ENCODE data around the gene SETD1A. TPM values are rescaled to one million over a fixed set of nuclear protein-coding genes. Genes with fewer than 3 reads are reported as not detected.

SETD1A gene
- total RNA-seq, 1 donor from 2014 or later: 3.2 TPM

- Histone ChIP-seq H3K9ac (no peak overlapping the region), H2AFZ (replicated peaks) (peak overlapping the region; percentile 76), H3K27me3 (peaks cover 36% of the 10 kb centered on the region), H3F3A (ENCODE audit: low read depth) (peaks cover 28% of the 10 kb centered on the region), H3K4me3 (peak overlapping the region; percentile 55), H4K20me1 (ENCODE audit: low read depth) (no peaks in the 10 kb centered on the region), H3K9me3 (ENCODE audit: low read depth) (no peaks in the 10 kb centered on the region), H3K36me3 (no peaks in the 10 kb centered on the region), H3K27ac (no peak overlapping the region), H3K4me2 (peak overlapping the region; percentile 94), H3K4me1 (peaks cover 8% of the 10 kb centered on the region), H3K79me2 (ENCODE audit: low read depth) (no peaks in the 10 kb centered on the region)
- no peak for DNase-seq (ENCODE audit: low spot score)
- Mint-ChIP-seq H3K4me3 (peak overlapping the region; percentile 69), H3K9me3 (no peaks in the 10 kb centered on the region), H3K27ac (no peak overlapping the region), H3K36me3 (peaks cover 3% of the 10 kb centered on the region), H3K4me1 (peaks cover 8% of the 10 kb centered on the region), H3K27me3 (ENCODE audit: insufficient read depth, low read depth) (peaks cover 8% of the 10 kb centered on the region)
- TF ChIP-seq EZH2phosphoT487 (IDR thresholded peaks at IDR 0.05) (no peak), EZH2 (IDR thresholded peaks at IDR 0.05) (no peak), CTCF (IDR thresholded peaks at IDR 0.05) (no peak)
These were observed 40.5 kb downstream of the SETD1A start for GRCh38 chr16:30997725-30998711.

DNA sequence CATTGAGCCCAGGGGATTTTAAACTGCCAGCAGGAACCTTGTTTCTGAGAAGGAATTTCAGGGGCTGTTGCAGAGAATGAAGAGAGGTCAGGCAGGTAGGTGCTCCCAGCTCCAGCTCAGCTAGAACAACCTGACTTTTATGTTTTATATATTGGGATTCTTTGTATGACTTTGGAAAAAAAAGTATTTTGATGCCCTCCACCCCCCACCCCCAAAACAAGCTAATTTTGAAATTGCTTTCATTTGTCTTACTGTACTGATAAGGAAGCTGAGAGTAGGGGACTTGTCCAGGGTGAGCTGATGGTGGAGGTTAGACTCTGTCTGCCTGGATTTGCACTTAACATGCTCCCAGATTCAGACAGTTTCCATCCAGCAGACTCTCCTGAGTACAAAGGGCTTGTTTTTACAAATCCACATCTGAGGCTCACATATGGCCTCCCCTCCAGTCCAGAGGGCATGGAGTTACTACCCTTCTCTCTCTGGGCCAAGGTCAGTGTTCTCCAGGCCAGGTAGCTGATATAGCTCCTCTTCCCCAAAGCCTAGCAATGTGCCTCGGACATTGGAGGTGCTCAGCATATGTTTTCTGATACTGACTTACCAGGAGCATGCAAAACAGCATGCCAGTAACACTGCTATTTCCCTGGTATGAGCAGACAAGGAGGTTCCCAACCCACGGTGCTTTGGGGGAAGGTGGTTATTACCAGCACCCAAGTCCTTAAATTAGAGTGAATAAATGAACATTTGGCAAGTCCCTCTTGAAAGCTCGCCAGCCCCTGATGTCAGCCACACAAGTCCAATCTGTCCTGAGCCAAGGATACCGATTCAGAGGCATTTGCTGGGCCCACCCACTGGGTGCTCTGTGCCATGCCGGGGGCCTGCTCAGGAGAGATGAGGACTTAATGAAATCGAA, 41.6 kb downstream of the SETD1A start:
- H3K9ac ChIP-seq: no peak overlapping the region
- no peak overlapping the region for H3K4me3 ChIP-seq

More for the DNA sequence above, 41.6 kb downstream of the SETD1A start:
- H2AFZ ChIP-seq (replicated peaks): no peak overlapping the region
- H3K36me3 ChIP-seq: no peaks in the 10 kb centered on the region
- H3K4me1 ChIP-seq: peaks cover 8% of the 10 kb centered on the region
- Mint-ChIP-seq H3K27ac (no peak overlapping the region), H3K4me1 (peaks cover 12% of the 10 kb centered on the region), H3K9me3 (no peaks in the 10 kb centered on the region), H3K27me3 (ENCODE audit: insufficient read depth, low read depth) (peaks cover 7% of the 10 kb centered on the region), H3K4me3 (no peak overlapping the region), H3K36me3 (peaks cover 3% of the 10 kb centered on the region)
- no peak overlapping the region for H3K27ac ChIP-seq
- H4K20me1 ChIP-seq (ENCODE audit: low read depth): peaks cover 4% of the 10 kb centered on the region
- DNase-seq (ENCODE audit: low spot score): no peak
- H3K27me3 ChIP-seq: peaks cover 36% of the 10 kb centered on the region
- peaks cover 28% of the 10 kb centered on the region for H3F3A ChIP-seq (ENCODE audit: low read depth)
- no peaks in the 10 kb centered on the region for H3K9me3 ChIP-seq (ENCODE audit: low read depth)
- H3K4me2 ChIP-seq: no peak overlapping the region
- no peak for TF ChIP-seq EZH2phosphoT487 (IDR thresholded peaks at IDR 0.05)
- no peak for TF ChIP-seq EZH2 (IDR thresholded peaks at IDR 0.05)
- no peak for TF ChIP-seq CTCF (IDR thresholded peaks at IDR 0.05)
- H3K79me2 ChIP-seq (ENCODE audit: low read depth): no peaks in the 10 kb centered on the region
